Astrocyte (in vitro differentiated cells and primary cell): ENCODE results near the gene SLC23A3. TPM values are rescaled to one million over a fixed set of nuclear protein-coding genes. Genes with fewer than 3 reads are reported as not detected.

Source experiments
- DNase-seq: peaks from one replicate; pipeline ENCODE4 v3.0.0-alpha.2; 2010; ENCODE audit warnings: low read depth
- FAIRE-seq: peaks from 2 replicates; lab custom pipeline; 2011; peaks lifted over from hg19 to GRCh38; lab: Jason Lieb, UNC
- H2AFZ ChIP-seq: 2 replicates; pipeline ENCODE4 v1.6.0; 2012; ENCODE audit warnings: low read depth, low read length, inconsistent platforms
- H3K27ac ChIP-seq: 2 replicates; pipeline ENCODE4 v1.5.1; 2011; ENCODE audit warnings: low read depth, low read length, inconsistent platforms
- H3K27me3 ChIP-seq: 2 replicates; pipeline ENCODE4 v1.6.0; 2011; ENCODE audit warnings: low read length, inconsistent platforms; ENCODE audit not compliant: insufficient read depth
- H3K36me3 ChIP-seq: 2 replicates; pipeline ENCODE4 v1.5.1; 2011; ENCODE audit warnings: low read length, inconsistent platforms; ENCODE audit not compliant: insufficient read depth
- H3K4me1 ChIP-seq: 2 replicates; pipeline ENCODE4 v1.5.1; 2011; ENCODE audit warnings: low read length, inconsistent platforms; ENCODE audit not compliant: insufficient read depth
- H3K4me2 ChIP-seq: 2 replicates; pipeline ENCODE4 v1.6.0; 2012; ENCODE audit warnings: low read length, inconsistent platforms
- H3K4me3 ChIP-seq: 2 replicates; pipeline ENCODE4 v1.5.1; 2011; ENCODE audit warnings: low read depth, mild to moderate bottlenecking, low read length, inconsistent platforms; ENCODE audit not compliant: insufficient read depth
- H3K79me2 ChIP-seq: 2 replicates; pipeline ENCODE4 v1.6.0; 2012; ENCODE audit warnings: mild to moderate bottlenecking, low read length, inconsistent platforms; ENCODE audit not compliant: insufficient read depth
- H3K9ac ChIP-seq: 2 replicates; pipeline ENCODE4 v1.6.0; 2012; ENCODE audit warnings: mild to moderate bottlenecking, low read length, inconsistent platforms
- H3K9me3 ChIP-seq: 2 replicates; pipeline ENCODE4 v1.5.1; 2012; ENCODE audit warnings: low read depth, mild to moderate bottlenecking, low read length, inconsistent platforms; ENCODE audit not compliant: insufficient read depth
- H4K20me1 ChIP-seq: 2 replicates; pipeline ENCODE4 v1.6.0; 2012; ENCODE audit warnings: low read length, inconsistent platforms; ENCODE audit not compliant: insufficient read depth
- H3K27ac Mint-ChIP-seq: one replicate; pipeline ENCODE4 v1.8.0; 2021; ENCODE audit warnings: mild to moderate bottlenecking, mixed read lengths; ENCODE audit not compliant: unreplicated experiment
- H3K27me3 Mint-ChIP-seq: one replicate; pipeline ENCODE4 v1.8.0; 2021; ENCODE audit warnings: low read depth, mixed read lengths; ENCODE audit not compliant: unreplicated experiment
- H3K36me3 Mint-ChIP-seq: one replicate; pipeline ENCODE4 v1.8.0; 2021; ENCODE audit warnings: low read depth, mixed read lengths; ENCODE audit not compliant: unreplicated experiment
- H3K4me1 Mint-ChIP-seq: one replicate; pipeline ENCODE4 v1.8.0; 2021; ENCODE audit warnings: low read depth, mixed read lengths; ENCODE audit not compliant: unreplicated experiment
- H3K4me3 Mint-ChIP-seq: one replicate; pipeline ENCODE4 v1.8.0; 2021; ENCODE audit warnings: mild to moderate bottlenecking, moderate library complexity, mixed read lengths; ENCODE audit not compliant: unreplicated experiment
- H3K9me3 Mint-ChIP-seq: one replicate; pipeline ENCODE4 v1.8.0; 2021; ENCODE audit warnings: mild to moderate bottlenecking, mixed read lengths; ENCODE audit not compliant: unreplicated experiment
- EZH2 ChIP-seq: IDR thresholded peaks from 2 replicates; pipeline ENCODE4 v1.6.1; 2012; ENCODE audit warnings: mild to moderate bottlenecking, low read length, inconsistent platforms; ENCODE audit not compliant: insufficient read depth
- total RNA-seq: library from RNA; stranded (reverse); gene quantifications from 2 replicates; pipeline ENCODE4 v1.2.1, GENCODE V29; 2021
- TF ChIP-seq, protein P1 (sequence below): IDR thresholded peaks from 2 replicates; pipeline ENCODE4 v1.5.1; 2011; ENCODE audit warnings: low read depth, mild to moderate bottlenecking, inconsistent platforms, low read length, moderate library complexity; ENCODE audit not compliant: insufficient read depth

The SLC23A3 gene
- total RNA-seq, 1 donor from 2014 or later: 1.2 TPM

DNA sequence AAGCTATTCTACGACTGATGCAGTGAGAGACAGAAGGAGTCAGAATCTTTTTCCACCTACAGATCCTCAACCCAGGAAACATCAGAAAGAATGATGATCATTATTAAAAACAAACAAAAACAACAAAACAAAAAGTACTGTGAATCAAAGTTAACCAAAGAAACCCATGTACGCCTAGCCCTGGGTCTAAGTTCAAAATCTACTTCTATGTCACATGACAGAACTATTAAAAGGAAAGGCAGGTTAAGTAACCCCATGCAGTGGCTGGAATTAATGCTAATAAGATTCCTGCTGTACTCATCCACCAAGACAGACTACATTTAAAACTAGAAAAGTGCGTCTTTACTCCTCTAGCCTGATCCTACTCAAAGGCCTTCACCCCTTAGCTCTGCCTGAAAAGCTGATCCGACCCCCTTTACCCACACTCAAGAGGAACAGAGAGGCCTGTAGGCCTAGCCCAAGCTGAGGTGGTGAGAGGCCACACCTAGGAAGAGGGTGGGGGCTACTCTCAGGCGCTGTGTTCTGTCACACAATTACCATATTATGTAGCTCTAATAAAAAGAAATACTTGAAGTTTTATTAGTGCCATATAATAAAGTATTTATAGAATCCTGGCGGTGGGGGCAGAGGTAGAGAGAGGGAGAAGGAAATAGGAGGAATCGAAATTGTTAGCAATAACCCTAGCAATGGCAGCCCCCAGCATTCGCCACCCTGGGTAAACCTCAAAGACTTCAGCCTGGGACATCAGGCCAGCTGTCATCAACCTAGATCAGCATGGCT is 46.3 kb downstream of the SLC23A3 start:
- Mint-ChIP-seq H3K27ac (no peak overlapping the region), H3K4me3 (no peak overlapping the region), H3K27me3 (peaks cover 21% of the 10 kb centered on the region), H3K4me1 (peaks cover 15% of the 10 kb centered on the region), H3K36me3 (peaks cover 6% of the 10 kb centered on the region), H3K9me3 (no peaks in the 10 kb centered on the region)
- Histone ChIP-seq H3K9me3 (no peaks in the 10 kb centered on the region), H3K36me3 (no peaks in the 10 kb centered on the region), H3K4me1 (peaks cover 27% of the 10 kb centered on the region), H3K9ac (no peak overlapping the region), H3K4me2 (peak overlapping the region; percentile 68), H3K27me3 (no peaks in the 10 kb centered on the region), H3K79me2 (no peaks in the 10 kb centered on the region), H2AFZ (no peak overlapping the region), H3K4me3 (no peak overlapping the region), H4K20me1 (peaks cover 26% of the 10 kb centered on the region), H3K27ac (no peak overlapping the region)
- FAIRE-seq (no peak), DNase-seq (no peak)
- no peak for TF ChIP-seq EZH2
- TF ChIP-seq, protein P1, sequence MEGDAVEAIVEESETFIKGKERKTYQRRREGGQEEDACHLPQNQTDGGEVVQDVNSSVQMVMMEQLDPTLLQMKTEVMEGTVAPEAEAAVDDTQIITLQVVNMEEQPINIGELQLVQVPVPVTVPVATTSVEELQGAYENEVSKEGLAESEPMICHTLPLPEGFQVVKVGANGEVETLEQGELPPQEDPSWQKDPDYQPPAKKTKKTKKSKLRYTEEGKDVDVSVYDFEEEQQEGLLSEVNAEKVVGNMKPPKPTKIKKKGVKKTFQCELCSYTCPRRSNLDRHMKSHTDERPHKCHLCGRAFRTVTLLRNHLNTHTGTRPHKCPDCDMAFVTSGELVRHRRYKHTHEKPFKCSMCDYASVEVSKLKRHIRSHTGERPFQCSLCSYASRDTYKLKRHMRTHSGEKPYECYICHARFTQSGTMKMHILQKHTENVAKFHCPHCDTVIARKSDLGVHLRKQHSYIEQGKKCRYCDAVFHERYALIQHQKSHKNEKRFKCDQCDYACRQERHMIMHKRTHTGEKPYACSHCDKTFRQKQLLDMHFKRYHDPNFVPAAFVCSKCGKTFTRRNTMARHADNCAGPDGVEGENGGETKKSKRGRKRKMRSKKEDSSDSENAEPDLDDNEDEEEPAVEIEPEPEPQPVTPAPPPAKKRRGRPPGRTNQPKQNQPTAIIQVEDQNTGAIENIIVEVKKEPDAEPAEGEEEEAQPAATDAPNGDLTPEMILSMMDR: no peak

DNA sequence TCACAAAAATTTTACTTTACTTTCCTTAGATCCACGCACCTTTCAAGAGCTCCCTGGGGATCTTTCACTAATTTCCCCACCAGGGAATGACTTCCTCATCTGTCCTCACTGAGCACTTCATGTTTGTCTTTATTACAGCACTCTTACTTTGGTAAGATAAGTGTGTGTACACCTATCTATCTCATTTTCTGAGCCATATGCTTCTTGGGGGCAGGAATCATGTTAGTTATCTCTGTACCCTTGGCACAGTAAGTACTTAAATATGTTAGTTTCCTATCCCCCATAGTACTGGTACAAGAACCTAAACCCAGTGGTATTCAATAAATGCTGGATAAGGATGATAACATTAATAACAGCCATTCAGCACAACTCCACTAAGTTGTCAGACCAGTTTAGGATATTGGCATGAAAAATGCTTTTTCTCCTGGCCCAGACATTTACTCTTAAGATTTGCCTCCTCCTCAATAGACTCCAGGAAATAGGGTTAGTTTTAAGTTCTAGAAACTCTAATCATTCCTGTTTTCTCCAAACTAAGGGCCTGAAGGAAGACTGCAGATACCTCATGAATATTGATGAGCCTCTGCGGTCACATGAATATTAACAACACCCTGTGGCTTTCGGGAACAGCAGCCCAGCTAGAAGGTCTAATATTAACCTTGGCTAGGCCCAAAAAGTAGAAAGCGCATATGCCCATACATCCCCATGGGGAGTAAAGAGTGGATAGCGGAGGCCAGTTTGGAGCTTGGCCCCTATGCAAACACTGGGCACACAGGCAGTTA is 47.4 kb downstream of the SLC23A3 start:
- H3K27ac Mint-ChIP-seq: no peak overlapping the region
- no peak overlapping the region for H3K27ac ChIP-seq
- peak; percentile 40 for DNase-seq

More for the DNA sequence above, 47.4 kb downstream of the SLC23A3 start:
- Histone ChIP-seq H3K4me2 (no peak overlapping the region), H3K4me1 (peaks cover 27% of the 10 kb centered on the region), H3K27me3 (no peaks in the 10 kb centered on the region), H3K9me3 (no peaks in the 10 kb centered on the region), H3K4me3 (no peak overlapping the region), H4K20me1 (peaks cover 33% of the 10 kb centered on the region), H2AFZ (no peak overlapping the region), H3K79me2 (no peaks in the 10 kb centered on the region), H3K36me3 (no peaks in the 10 kb centered on the region), H3K9ac (no peak overlapping the region)
- FAIRE-seq: no peak
- H3K9me3 Mint-ChIP-seq: no peaks in the 10 kb centered on the region
- H3K4me1 Mint-ChIP-seq: peaks cover 15% of the 10 kb centered on the region
- TF ChIP-seq, protein P1: no peak
- no peak for TF ChIP-seq EZH2
- H3K36me3 Mint-ChIP-seq: peaks cover 5% of the 10 kb centered on the region
- H3K27me3 Mint-ChIP-seq: peaks cover 18% of the 10 kb centered on the region
- no peak overlapping the region for H3K4me3 Mint-ChIP-seq
